IMR-90 (cell line): Measurements from ENCODE around the gene AVPI1. TPM values are rescaled to one million over a fixed set of nuclear protein-coding genes. Genes with fewer than 3 reads are reported as not detected.

Experiments used
- ATAC-seq: fragments of 200-7000 bp; cut with Tn5 transposase; 2 replicates; pipeline ENCODE4 v1.9.1; 2020; ENCODE audit warnings: low read depth, mild to moderate bottlenecking, moderate library complexity
- BruUV-seq: library from RNA; stranded (reverse); fragments of 400-500 nt; replicated peaks from 2 replicates; lab custom pipeline; 2021; lab: Mats Ljungman, UMichigan
- CTCF ChIA-PET: fragments of 300-600 bp; formaldehyde crosslinking; extraction: SDS; loops from one replicate; lab custom pipeline; 2021; ENCODE audit warnings: antibody characterized with exemption; lab: Yijun Ruan, JAX
- POLR2A ChIA-PET: fragments of 300-600 bp; sonication (Branson Sonifier 250); formaldehyde crosslinking; loops from one replicate; lab custom pipeline; 2022; ENCODE audit warnings: antibody characterized with exemption; ENCODE audit not compliant: unreplicated experiment; lab: Charles Lee
- DNase-seq: peaks from one replicate; pipeline ENCODE4 v3.0.0; 2013
- H2AFZ ChIP-seq: replicated peaks from 2 replicates; pipeline ENCODE3; 2013; ENCODE audit warnings: low read length, mild to moderate bottlenecking; ENCODE audit not compliant: poor library complexity
- H2AK5ac ChIP-seq: 2 replicates; pipeline ENCODE4 v1.6.1; 2013; ENCODE audit warnings: low read depth, low read length, inconsistent platforms
- H2AK9ac ChIP-seq: replicated peaks from 2 replicates; pipeline ENCODE3; 2013; ENCODE audit warnings: mild to moderate bottlenecking, low read depth, low read length, moderate library complexity; ENCODE audit not compliant: poor library complexity
- H2BK120ac ChIP-seq: 2 replicates; pipeline ENCODE4 v1.6.1; 2013; ENCODE audit warnings: low read depth, low read length, inconsistent platforms
- H2BK15ac ChIP-seq: 3 replicates; pipeline ENCODE4 v1.6.1; 2013; ENCODE audit warnings: low read depth, low read length, inconsistent platforms
- H2BK20ac ChIP-seq: 2 replicates; pipeline ENCODE4 v1.6.1; 2013; ENCODE audit warnings: low read depth, mild to moderate bottlenecking, inconsistent platforms, low read length, moderate library complexity
- H2BK5ac ChIP-seq: 2 replicates; pipeline ENCODE4 v1.6.1; 2013; ENCODE audit warnings: mild to moderate bottlenecking, low read depth, low read length, inconsistent platforms; ENCODE audit not compliant: poor library complexity, severe bottlenecking
- H3K14ac ChIP-seq: replicated peaks from 2 replicates; pipeline ENCODE4 v1.6.1; 2013; ENCODE audit warnings: low read depth, low read length, inconsistent platforms
- H3K18ac ChIP-seq: 2 replicates; pipeline ENCODE4 v1.6.1; 2013; ENCODE audit warnings: low read depth, low read length, control low read depth
- H3K23ac ChIP-seq: 2 replicates; pipeline ENCODE4 v1.6.1; 2013; ENCODE audit warnings: low read depth, low read length, inconsistent platforms
- H3K27ac ChIP-seq: 2 replicates; pipeline ENCODE4 v1.5.1; 2013; ENCODE audit warnings: mild to moderate bottlenecking, control low read depth, low read length; ENCODE audit not compliant: insufficient read depth
- H3K27me3 ChIP-seq: 2 replicates; pipeline ENCODE4 v1.6.1; 2013; ENCODE audit warnings: low read length; ENCODE audit not compliant: control insufficient read depth, insufficient read depth
- H3K36me3 ChIP-seq: 2 replicates; pipeline ENCODE4 v1.6.1; 2013; ENCODE audit warnings: low read length, mixed read lengths; ENCODE audit not compliant: control insufficient read depth, insufficient read depth
- H3K4ac ChIP-seq: 2 replicates; pipeline ENCODE4 v1.6.1; 2013; ENCODE audit warnings: low read depth, low read length, inconsistent platforms
- H3K4me1 ChIP-seq: 2 replicates; pipeline ENCODE4 v1.6.1; 2013; ENCODE audit warnings: low read length, mixed read lengths; ENCODE audit not compliant: control insufficient read depth, insufficient read depth
- H3K4me2 ChIP-seq: 2 replicates; pipeline ENCODE4 v1.6.1; 2013; ENCODE audit warnings: low read depth, mild to moderate bottlenecking, control low read depth, low read length, moderate library complexity
- H3K4me3 ChIP-seq: 2 replicates; pipeline ENCODE4 v1.5.1; 2013; ENCODE audit warnings: low read depth, mild to moderate bottlenecking, control low read depth, low read length, moderate library complexity; ENCODE audit not compliant: insufficient read depth
- H3K56ac ChIP-seq: 2 replicates; pipeline ENCODE4 v1.6.1; 2013; ENCODE audit warnings: low read length, inconsistent platforms; ENCODE audit not compliant: insufficient read depth; ENCODE audit errors: extremely low read depth
- H3K79me1 ChIP-seq, 2 experiments: 2 replicates each; pipeline ENCODE4 v1.6.1; 2013; ENCODE audit warnings: low read length in 2 of 2, inconsistent platforms in 1 of 2, low read depth in 1 of 2
- H3K9ac ChIP-seq: 2 replicates; pipeline ENCODE4 v1.6.1; 2013; ENCODE audit warnings: low read depth, low read length, control low read depth
- H3K9me1 ChIP-seq: 2 replicates; pipeline ENCODE4 v1.6.1; 2013; ENCODE audit warnings: low read length, inconsistent platforms; ENCODE audit not compliant: insufficient read depth
- H3K9me3 ChIP-seq: 2 replicates; pipeline ENCODE4 v1.6.1; 2013; ENCODE audit warnings: low read length; ENCODE audit not compliant: control insufficient read depth, insufficient read depth
- H4K20me1 ChIP-seq: 2 replicates; pipeline ENCODE4 v1.6.1; 2013; ENCODE audit warnings: low read length, inconsistent platforms; ENCODE audit not compliant: insufficient read depth
- H4K5ac ChIP-seq: 2 replicates; pipeline ENCODE4 v1.6.1; 2013; ENCODE audit warnings: mild to moderate bottlenecking, low read depth, low read length, control low read depth
- H4K8ac ChIP-seq, 2 experiments: 2 replicates each; pipeline ENCODE4 v1.6.1; 2013; ENCODE audit warnings: low read depth in 2 of 2, low read length in 2 of 2, control low read depth in 1 of 2, inconsistent platforms in 1 of 2
- H4K91ac ChIP-seq: 2 replicates; pipeline ENCODE4 v1.6.1; 2013; ENCODE audit warnings: low read depth, low read length, inconsistent platforms; ENCODE audit not compliant: insufficient read depth
- BHLHE40 ChIP-seq: fragments of 150-350 bp; IDR thresholded peaks from 2 replicates; pipeline ENCODE4 v1.6.1; 2016; ENCODE audit warnings: mild to moderate bottlenecking, low read depth, low read length
- CEBPB ChIP-seq: IDR thresholded peaks from 2 replicates; pipeline ENCODE4 v1.6.1; 2012; ENCODE audit warnings: low read depth, low read length, improper control_type of control experiment
- CHD1 ChIP-seq: IDR thresholded peaks from 2 replicates; pipeline ENCODE4 v1.6.1; 2012; ENCODE audit warnings: low read depth, low read length, improper control_type of control experiment
- FOS ChIP-seq: fragments of 150-350 bp; IDR thresholded peaks from 2 replicates; pipeline ENCODE4 v1.6.1; 2016; ENCODE audit warnings: low read depth, low read length
- MAFK ChIP-seq: IDR thresholded peaks from 2 replicates; pipeline ENCODE4 v1.6.1; 2012; ENCODE audit warnings: low read depth, low read length, improper control_type of control experiment
- MAZ ChIP-seq: IDR thresholded peaks from 2 replicates; pipeline ENCODE4 v1.6.1; 2012; ENCODE audit warnings: low read depth, mild to moderate bottlenecking, low read length, improper control_type of control experiment, moderate library complexity, borderline replicate concordance
- NFE2L2 ChIP-seq: fragments of 150-350 bp; IDR thresholded peaks from 2 replicates; pipeline ENCODE4 v1.6.1; 2016; ENCODE audit warnings: low read depth, mild to moderate bottlenecking, low read length
- POLR2A ChIP-seq: IDR thresholded peaks from 2 replicates; pipeline ENCODE4 v1.6.1; 2012; ENCODE audit warnings: mild to moderate bottlenecking, low read depth, low read length
- RAD21 ChIP-seq: IDR thresholded peaks from 2 replicates; pipeline ENCODE4 v1.6.1; 2012; ENCODE audit warnings: low read length, improper control_type of control experiment
- RCOR1 ChIP-seq: IDR thresholded peaks from 2 replicates; pipeline ENCODE4 v1.6.1; 2012; ENCODE audit warnings: mild to moderate bottlenecking, low read length, improper control_type of control experiment; ENCODE audit not compliant: insufficient replicate concordance
- RFX5 ChIP-seq: IDR thresholded peaks from 2 replicates; pipeline ENCODE4 v1.8.0; 2012; ENCODE audit warnings: low read depth, mild to moderate bottlenecking, low read length, moderate library complexity
- SMC3 ChIP-seq: fragments of 150-350 bp; IDR thresholded peaks from 2 replicates; pipeline ENCODE4 v1.6.1; 2016; ENCODE audit warnings: low read depth, mild to moderate bottlenecking, antibody characterized with exemption, low read length, moderate library complexity
- WGBS, 2 experiments: methylation state at CpG; one replicate each; pipeline versions ENCODE4 v1.1.5 to v1.1.7; 2013; ENCODE audit warnings: missing lambda C conversion rate in 2 of 2; ENCODE audit not compliant: insufficient read length in 1 of 2; ENCODE audit errors: extremely low coverage in 2 of 2; 5-methylcytosine and 5-hydroxymethylcytosine counted together
- dilution Hi-C: fragments of 300-500 bp; cut with HindIII; formaldehyde crosslinking; loops from one replicate; pipeline ENCODE4 v1.14.3; 2018; ENCODE audit warnings: low sequenced_read_pairs; ENCODE audit not compliant: unreplicated experiment
- in situ Hi-C: fragments of 300-500 bp; cut with MboI; formaldehyde crosslinking; loops from 3 replicates; pipeline ENCODE4 v1.14.3; 2019; ENCODE audit warnings: low sequenced_read_pairs, inconsistent platforms, mixed read lengths
- intact Hi-C: fragments of 100-400 bp; cut with micrococcal nuclease; formaldehyde crosslinking; loops from 2 replicates; pipeline ENCODE4 v1.10.0; 2022
- polyA plus RNA-seq, 3 experiments: library from polyadenylated mRNA; depleted of rRNA; stranded (reverse); fragments of >200 nt; gene quantifications; 2 replicates each; pipeline ENCODE4 v1.2.3, GENCODE V29; 2012; ENCODE audit warnings: low replicate concordance in 1 of 3
- total RNA-seq: library from RNA; depleted of rRNA; stranded (reverse); fragments of >200 nt; gene quantifications from 2 replicates; pipeline ENCODE4 v1.2.3, GENCODE V29; 2012
- TF ChIP-seq, protein P1 (sequence below): fragments of 150-350 bp; IDR thresholded peaks from 2 replicates; pipeline ENCODE4 v1.6.1; 2016; ENCODE audit warnings: low read depth, mild to moderate bottlenecking, low read length, moderate library complexity, borderline replicate concordance
- TF ChIP-seq, protein P2 (sequence below): conservative IDR thresholded peaks from 2 replicates; pipeline ENCODE4 v1.5.1; 2012; ENCODE audit warnings: mild to moderate bottlenecking, low read depth, low read length, improper control_type of control experiment
- TF ChIP-seq, protein P3 (sequence below): fragments of 150-350 bp; IDR thresholded peaks from 2 replicates; pipeline ENCODE4 v1.6.1; 2017; ENCODE audit warnings: mild to moderate bottlenecking, antibody characterized with exemption, low read length, low read depth

The AVPI1 gene
- total and polyA plus RNA-seq, 2 of the 4 experiments (the other 2 are of a cell fraction) = 26.7 to 29.8 TPM

DNA sequence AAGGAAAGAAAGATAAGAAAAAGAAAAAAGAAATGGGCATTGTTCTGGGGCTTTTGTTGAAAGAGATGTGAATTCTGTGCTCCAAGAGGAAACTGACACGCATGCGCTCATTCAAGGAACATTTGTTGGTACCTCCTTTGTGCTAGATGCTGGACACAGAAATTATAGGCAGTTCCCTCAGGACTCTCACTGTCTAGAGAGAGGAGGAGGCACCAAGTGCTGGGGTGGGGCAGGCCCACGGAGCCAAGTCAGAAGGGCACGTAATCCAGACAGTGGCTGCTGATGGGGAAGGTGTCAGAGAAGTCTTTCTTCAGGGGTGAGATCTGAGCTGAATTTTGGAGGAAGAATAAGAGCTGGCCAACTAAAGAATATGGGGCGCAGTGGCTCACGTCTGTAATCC lies 47.0 kb upstream of the AVPI1 start:
- Histone ChIP-seq H3K79me1 (peaks cover 7 to 22% of the 10 kb centered on the region in 2 experiments), H4K20me1 (peaks cover 13% of the 10 kb centered on the region; the same call in 1 of the 2 replicates), H2AFZ (no peak overlapping the region), H4K5ac (no peak overlapping the region), H3K4ac (no peak overlapping the region), H3K9ac (no peak overlapping the region), H3K36me3 (peaks cover 4% of the 10 kb centered on the region; the same call in 1 of the 2 replicates), H3K18ac (no peak overlapping the region), H3K4me2 (no peak overlapping the region), H2BK15ac (no peak overlapping the region), H2AK9ac (peak overlapping the region; percentile 42), H3K4me1 (peaks cover 9% of the 10 kb centered on the region), H2BK20ac (no peak overlapping the region), H2BK5ac (no peak overlapping the region), H3K4me3 (no peak overlapping the region), H3K23ac (no peak overlapping the region), H3K56ac (no peak overlapping the region), H4K91ac (no peak overlapping the region), H3K9me1 (peaks cover 14% of the 10 kb centered on the region), H3K27ac (no peak overlapping the region), H3K9me3 (no peaks in the 10 kb centered on the region), H2BK120ac (no peak overlapping the region), H3K14ac (no peak overlapping the region), H3K27me3 (no peaks in the 10 kb centered on the region), H4K8ac (no peak overlapping the region), H2AK5ac (no peak overlapping the region)
- ChIA-PET POLR2A (interaction anchor here (0.5 kb wide), 1 partner anchor 473 kb away, joined by 3 read pairs; no protein-coding TSS in a partner anchor), CTCF (interaction anchor here (0.6 to 3.6 kb wide), 5 partner anchors 16 to 47 kb away, joined by 3 to 17 read pairs (median 4); partner anchors contain the start of gene AVPI1)
- in situ Hi-C loops (loop anchor here (5.0 to 10.0 kb wide), 2 partner anchors 57 to 159 kb away; partner anchors contain the start of gene ANKRD2), intact Hi-C loops (loop anchor here (5.0 kb wide), 1 partner anchor 162 kb away; the partner anchor contains the start of gene ANKRD2), dilution Hi-C loops (no loop called here)
- ATAC-seq (no peak), DNase-seq (no peak)
- TF ChIP-seq CEBPB (no peak), RCOR1 (no peak), RFX5 (no peak), BHLHE40 (no peak), NFE2L2 (no peak), RAD21 (no peak), CHD1 (no peak), POLR2A (no peak), FOS (no peak), MAZ (no peak), MAFK (no peak), SMC3 (no peak)
- TF ChIP-seq, protein P1, sequence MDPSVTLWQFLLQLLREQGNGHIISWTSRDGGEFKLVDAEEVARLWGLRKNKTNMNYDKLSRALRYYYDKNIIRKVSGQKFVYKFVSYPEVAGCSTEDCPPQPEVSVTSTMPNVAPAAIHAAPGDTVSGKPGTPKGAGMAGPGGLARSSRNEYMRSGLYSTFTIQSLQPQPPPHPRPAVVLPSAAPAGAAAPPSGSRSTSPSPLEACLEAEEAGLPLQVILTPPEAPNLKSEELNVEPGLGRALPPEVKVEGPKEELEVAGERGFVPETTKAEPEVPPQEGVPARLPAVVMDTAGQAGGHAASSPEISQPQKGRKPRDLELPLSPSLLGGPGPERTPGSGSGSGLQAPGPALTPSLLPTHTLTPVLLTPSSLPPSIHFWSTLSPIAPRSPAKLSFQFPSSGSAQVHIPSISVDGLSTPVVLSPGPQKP = no peak
- TF ChIP-seq, protein P2, sequence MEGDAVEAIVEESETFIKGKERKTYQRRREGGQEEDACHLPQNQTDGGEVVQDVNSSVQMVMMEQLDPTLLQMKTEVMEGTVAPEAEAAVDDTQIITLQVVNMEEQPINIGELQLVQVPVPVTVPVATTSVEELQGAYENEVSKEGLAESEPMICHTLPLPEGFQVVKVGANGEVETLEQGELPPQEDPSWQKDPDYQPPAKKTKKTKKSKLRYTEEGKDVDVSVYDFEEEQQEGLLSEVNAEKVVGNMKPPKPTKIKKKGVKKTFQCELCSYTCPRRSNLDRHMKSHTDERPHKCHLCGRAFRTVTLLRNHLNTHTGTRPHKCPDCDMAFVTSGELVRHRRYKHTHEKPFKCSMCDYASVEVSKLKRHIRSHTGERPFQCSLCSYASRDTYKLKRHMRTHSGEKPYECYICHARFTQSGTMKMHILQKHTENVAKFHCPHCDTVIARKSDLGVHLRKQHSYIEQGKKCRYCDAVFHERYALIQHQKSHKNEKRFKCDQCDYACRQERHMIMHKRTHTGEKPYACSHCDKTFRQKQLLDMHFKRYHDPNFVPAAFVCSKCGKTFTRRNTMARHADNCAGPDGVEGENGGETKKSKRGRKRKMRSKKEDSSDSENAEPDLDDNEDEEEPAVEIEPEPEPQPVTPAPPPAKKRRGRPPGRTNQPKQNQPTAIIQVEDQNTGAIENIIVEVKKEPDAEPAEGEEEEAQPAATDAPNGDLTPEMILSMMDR = no peak
- TF ChIP-seq, protein P3, sequence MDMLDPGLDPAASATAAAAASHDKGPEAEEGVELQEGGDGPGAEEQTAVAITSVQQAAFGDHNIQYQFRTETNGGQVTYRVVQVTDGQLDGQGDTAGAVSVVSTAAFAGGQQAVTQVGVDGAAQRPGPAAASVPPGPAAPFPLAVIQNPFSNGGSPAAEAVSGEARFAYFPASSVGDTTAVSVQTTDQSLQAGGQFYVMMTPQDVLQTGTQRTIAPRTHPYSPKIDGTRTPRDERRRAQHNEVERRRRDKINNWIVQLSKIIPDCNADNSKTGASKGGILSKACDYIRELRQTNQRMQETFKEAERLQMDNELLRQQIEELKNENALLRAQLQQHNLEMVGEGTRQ = no peak
- 76% methylated on average over 3 of the region's 6 CpGs; no CpG with 5 or more reads in 1 of the 2 experiments for WGBS, 2 experiments
- no TSS peak for BruUV-seq
